ENCODE results near the gene RCC2. TPM values are rescaled to one million over a fixed set of nuclear protein-coding genes. Genes with fewer than 3 reads are reported as not detected.

The RCC2 gene
- polyA plus RNA-seq, 1 of the 3 experiments (the other 2 are of a cell fraction), result 53.8 TPM

DNA sequence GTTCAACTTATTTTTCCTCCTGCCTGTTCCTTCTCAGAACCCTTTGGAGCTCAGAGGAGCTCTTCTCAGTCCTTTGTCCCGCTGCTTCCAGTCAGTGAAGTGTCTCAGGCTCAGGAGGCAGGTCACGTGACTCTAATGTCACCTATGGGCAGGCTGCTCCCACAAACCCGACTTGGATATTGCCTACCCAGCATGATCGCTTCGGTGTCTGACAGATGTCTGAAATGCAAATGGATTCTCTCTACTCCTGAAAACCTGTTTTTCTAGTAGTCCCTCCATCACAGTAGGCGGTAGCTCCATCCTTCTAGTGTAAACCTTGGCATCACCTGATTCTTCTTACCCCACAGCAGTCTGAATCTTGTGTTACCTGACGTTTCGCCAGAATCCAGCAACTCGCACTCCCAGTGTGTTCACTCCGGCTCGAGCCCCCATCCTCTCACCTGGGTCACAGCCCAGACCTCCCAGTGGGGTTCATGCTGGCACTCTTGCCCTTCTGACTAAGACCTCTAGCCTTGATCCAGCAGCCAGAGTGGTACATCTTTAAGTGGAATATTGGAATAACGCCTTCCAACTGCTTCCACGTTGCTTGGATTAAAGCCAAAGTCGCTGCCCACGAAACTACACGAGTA lies 62.0 kb downstream of the RCC2 start:
- TF ChIP-seq JUND (IDR thresholded peaks at IDR 0.05) (no peak), YY1 (IDR thresholded peaks at IDR 0.05; ENCODE audit: low read depth) (no peak), FOXM1 (IDR thresholded peaks at IDR 0.05; ENCODE audit: low read depth) (no peak), FOSL2 (IDR thresholded peaks at IDR 0.05; ENCODE audit: borderline replicate concordance, low read depth) (no peak), GATA2 (CRISPR knock-in tag; IDR thresholded peaks at IDR 0.05) (no peak), CHD2 (IDR thresholded peaks at IDR 0.05; ENCODE audit: low read length, partially characterized antibody) (no peak), SMC3 (IDR thresholded peaks at IDR 0.05; ENCODE audit: low read depth, low read length) (no peak), RCOR1 (IDR thresholded peaks at IDR 0.05; ENCODE audit: low read length) (no peak), MXI1 (IDR thresholded peaks at IDR 0.05; ENCODE audit: low read depth, low read length) (no peak), RFX5 (IDR thresholded peaks at IDR 0.05; ENCODE audit: low read length) (no peak), ELF1 (IDR thresholded peaks at IDR 0.05) (no peak), TEAD4 (IDR thresholded peaks at IDR 0.05; ENCODE audit: borderline replicate concordance, insufficient read depth) (no peak), NFIC (IDR thresholded peaks at IDR 0.05; ENCODE audit: borderline replicate concordance) (no peak), EP300 (IDR thresholded peaks at IDR 0.05; ENCODE audit: borderline replicate concordance in 1 of 2, low read depth in 1 of 2, low read length in 1 of 2) (no peak)
- TF ChIP-seq, protein P1, sequence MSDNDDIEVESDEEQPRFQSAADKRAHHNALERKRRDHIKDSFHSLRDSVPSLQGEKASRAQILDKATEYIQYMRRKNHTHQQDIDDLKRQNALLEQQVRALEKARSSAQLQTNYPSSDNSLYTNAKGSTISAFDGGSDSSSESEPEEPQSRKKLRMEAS (IDR thresholded peaks at IDR 0.05; ENCODE audit: low read depth), result no peak
- TF ChIP-seq, protein P2, sequence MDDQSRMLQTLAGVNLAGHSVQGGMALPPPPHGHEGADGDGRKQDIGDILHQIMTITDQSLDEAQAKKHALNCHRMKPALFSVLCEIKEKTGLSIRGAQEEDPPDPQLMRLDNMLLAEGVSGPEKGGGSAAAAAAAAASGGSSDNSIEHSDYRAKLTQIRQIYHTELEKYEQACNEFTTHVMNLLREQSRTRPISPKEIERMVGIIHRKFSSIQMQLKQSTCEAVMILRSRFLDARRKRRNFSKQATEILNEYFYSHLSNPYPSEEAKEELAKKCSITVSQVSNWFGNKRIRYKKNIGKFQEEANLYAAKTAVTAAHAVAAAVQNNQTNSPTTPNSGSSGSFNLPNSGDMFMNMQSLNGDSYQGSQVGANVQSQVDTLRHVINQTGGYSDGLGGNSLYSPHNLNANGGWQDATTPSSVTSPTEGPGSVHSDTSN (IDR thresholded peaks at IDR 0.05), result no peak
- TF ChIP-seq, protein P3, sequence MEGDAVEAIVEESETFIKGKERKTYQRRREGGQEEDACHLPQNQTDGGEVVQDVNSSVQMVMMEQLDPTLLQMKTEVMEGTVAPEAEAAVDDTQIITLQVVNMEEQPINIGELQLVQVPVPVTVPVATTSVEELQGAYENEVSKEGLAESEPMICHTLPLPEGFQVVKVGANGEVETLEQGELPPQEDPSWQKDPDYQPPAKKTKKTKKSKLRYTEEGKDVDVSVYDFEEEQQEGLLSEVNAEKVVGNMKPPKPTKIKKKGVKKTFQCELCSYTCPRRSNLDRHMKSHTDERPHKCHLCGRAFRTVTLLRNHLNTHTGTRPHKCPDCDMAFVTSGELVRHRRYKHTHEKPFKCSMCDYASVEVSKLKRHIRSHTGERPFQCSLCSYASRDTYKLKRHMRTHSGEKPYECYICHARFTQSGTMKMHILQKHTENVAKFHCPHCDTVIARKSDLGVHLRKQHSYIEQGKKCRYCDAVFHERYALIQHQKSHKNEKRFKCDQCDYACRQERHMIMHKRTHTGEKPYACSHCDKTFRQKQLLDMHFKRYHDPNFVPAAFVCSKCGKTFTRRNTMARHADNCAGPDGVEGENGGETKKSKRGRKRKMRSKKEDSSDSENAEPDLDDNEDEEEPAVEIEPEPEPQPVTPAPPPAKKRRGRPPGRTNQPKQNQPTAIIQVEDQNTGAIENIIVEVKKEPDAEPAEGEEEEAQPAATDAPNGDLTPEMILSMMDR (IDR thresholded peaks at IDR 0.05), result no peak
- TF ChIP-seq, protein P4, sequence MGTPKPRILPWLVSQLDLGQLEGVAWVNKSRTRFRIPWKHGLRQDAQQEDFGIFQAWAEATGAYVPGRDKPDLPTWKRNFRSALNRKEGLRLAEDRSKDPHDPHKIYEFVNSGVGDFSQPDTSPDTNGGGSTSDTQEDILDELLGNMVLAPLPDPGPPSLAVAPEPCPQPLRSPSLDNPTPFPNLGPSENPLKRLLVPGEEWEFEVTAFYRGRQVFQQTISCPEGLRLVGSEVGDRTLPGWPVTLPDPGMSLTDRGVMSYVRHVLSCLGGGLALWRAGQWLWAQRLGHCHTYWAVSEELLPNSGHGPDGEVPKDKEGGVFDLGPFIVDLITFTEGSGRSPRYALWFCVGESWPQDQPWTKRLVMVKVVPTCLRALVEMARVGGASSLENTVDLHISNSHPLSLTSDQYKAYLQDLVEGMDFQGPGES (IDR thresholded peaks at IDR 0.05; ENCODE audit: low read depth, low read length), result no peak
- H3K9me3 ChIP-seq, result no peaks in the 10 kb centered on the region
- H3K9me2 ChIP-seq, result no peaks in the 10 kb centered on the region
- POLR2A ChIA-PET, result no interaction called here
- no peak overlapping the region for H3K4me2 ChIP-seq
- no peak overlapping the region for H3K9ac ChIP-seq
- no peaks in the 10 kb centered on the region for H4K20me1 ChIP-seq (ENCODE audit: insufficient read depth)
- DNase-seq, result no peak
- H3K27me3 ChIP-seq (ENCODE audit: insufficient read depth), result peaks cover 33% of the 10 kb centered on the region; the same call in 1 of the 2 replicates
- H3K4me3 ChIP-seq (ENCODE audit: low read depth in 2 of 2, low read length in 1 of 2), result no peak overlapping the region
- WGBS (ENCODE audit: low lambda C conversion rate), result 60% methylated on average over 16 of the region's 16 CpGs
- CTCF ChIA-PET, result interaction anchor here (1.1 kb wide), 1 partner anchor 140 kb away, joined by 5 read pairs; no protein-coding TSS in a partner anchor
- H2AFZ ChIP-seq (ENCODE audit: low read depth), result no peak overlapping the region
- H3K36me3 ChIP-seq (replicated peaks in 1 of 2; ENCODE audit: control insufficient read depth in 1 of 2, insufficient read depth in 2 of 2, low read length in 1 of 2), result no peaks in the 10 kb centered on the region
- H3K4me1 ChIP-seq (ENCODE audit: control insufficient read depth in 1 of 2, insufficient read depth in 2 of 2, low read depth in 1 of 2, low read length in 1 of 2), result no peaks in the 10 kb centered on the region
- H3K27ac ChIP-seq (ENCODE audit: low read depth in 2 of 2, low read length in 1 of 2), result no peak overlapping the region
- no peaks in the 10 kb centered on the region for H3F3A ChIP-seq (replicated peaks; ENCODE audit: insufficient read depth)
- no peaks in the 10 kb centered on the region for H3K79me2 ChIP-seq (ENCODE audit: insufficient read depth)
